GM12891 (cell line): Measurements from ENCODE around the gene SEMG1.

Source experiments
- PAX5 ChIP-seq: IDR thresholded peaks from 2 replicates; pipeline ENCODE4 v1.6.1; 2011; ENCODE audit warnings: low read length, moderate library complexity, mild to moderate bottlenecking; ENCODE audit not compliant: insufficient read depth, severe bottlenecking
- POLR2A ChIP-seq: IDR thresholded peaks from 2 replicates; pipeline ENCODE4 v1.6.1; 2011; ENCODE audit warnings: low read depth, low read length, control low read depth
- POLR2AphosphoS5 ChIP-seq: IDR thresholded peaks from 2 replicates; pipeline ENCODE4 v1.6.1; 2011; ENCODE audit warnings: low read depth, low read length, control low read depth
- SPI1 ChIP-seq: IDR thresholded peaks from 2 replicates; pipeline ENCODE4 v1.6.1; 2011; ENCODE audit warnings: low read depth, low read length, control low read depth
- TAF1 ChIP-seq: IDR thresholded peaks from 2 replicates; pipeline ENCODE4 v1.6.1; 2011; ENCODE audit warnings: low read depth, low read length, control low read depth

DNA sequence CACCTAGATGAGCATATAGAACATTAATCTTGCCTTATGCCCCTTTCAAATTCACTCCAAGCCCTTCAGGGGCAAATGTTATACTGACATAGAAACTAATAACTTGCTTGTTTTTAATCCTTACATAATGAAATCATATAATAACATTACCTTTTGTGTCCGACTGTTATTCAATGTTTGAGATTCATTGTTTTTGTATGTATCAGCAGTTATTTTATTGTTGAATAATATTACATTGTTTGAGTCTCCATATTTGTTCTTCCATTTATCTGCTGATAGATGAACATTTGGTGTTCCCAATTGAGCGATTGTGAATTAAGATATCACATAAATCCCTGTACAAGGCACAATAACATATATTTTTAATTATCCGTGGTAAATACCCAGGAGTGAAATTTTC lies 6.0 kb downstream of the SEMG1 start:
- TF ChIP-seq POLR2A (no peak), POLR2AphosphoS5 (no peak), SPI1 (no peak), TAF1 (no peak), PAX5 (no peak)
